Ishikawa (cell line): ENCODE measurements around the gene DEPDC5.

Experiments
- EGR1 ChIP-seq: IDR thresholded peaks from 2 replicates; pipeline ENCODE4 v1.6.1; 2012
- EP300 ChIP-seq: IDR thresholded peaks from 2 replicates; pipeline ENCODE4 v1.6.1; 2012; ENCODE audit warnings: borderline replicate concordance
- FOXM1 ChIP-seq: IDR thresholded peaks from 2 replicates; pipeline ENCODE4 v1.6.1; 2012; ENCODE audit warnings: low read depth, borderline replicate concordance
- REST ChIP-seq: IDR thresholded peaks from 2 replicates; pipeline ENCODE4 v1.6.1; 2012; ENCODE audit warnings: low read depth, mild to moderate bottlenecking
- TAF1 ChIP-seq: IDR thresholded peaks from 2 replicates; pipeline ENCODE4 v1.6.1; 2012; ENCODE audit warnings: low read depth, mild to moderate bottlenecking
- YY1 ChIP-seq: IDR thresholded peaks from 2 replicates; pipeline ENCODE4 v1.6.1; 2012; ENCODE audit warnings: low read depth

DNA sequence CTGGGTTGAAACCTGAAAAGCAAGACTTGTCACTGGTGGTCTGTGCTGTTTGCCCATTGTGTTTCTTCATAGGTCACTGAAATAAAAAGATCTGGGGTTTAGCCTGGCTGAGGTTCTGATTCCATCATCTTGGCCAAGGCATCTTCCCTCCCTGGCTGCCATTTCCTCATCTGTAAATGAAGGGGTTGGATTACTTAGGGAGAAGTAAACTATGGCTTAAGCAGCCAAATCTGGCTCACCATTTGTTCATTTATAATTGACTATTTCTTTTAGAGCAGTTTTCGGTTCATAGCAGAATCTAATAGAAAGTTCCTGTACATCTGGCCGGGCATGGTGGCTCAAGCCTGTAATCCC, 138.2 kb downstream of the DEPDC5 start:
- TF ChIP-seq YY1 (no peak), TAF1 (no peak), REST (no peak), EGR1 (no peak), FOXM1 (no peak), EP300 (no peak)
